NB4 (cell line): ENCODE measurements around the gene ADAM23.
A peak's percentile ranks its signal among the peaks of the same experiment; 100 is the strongest.

Experiments
- DNase-seq: peaks from one replicate; pipeline ENCODE4 v3.0.0; 2010; ENCODE audit warnings: low read depth
- H3K4me3 ChIP-seq: one replicate; pipeline ENCODE4 v1.5.1; 2011; ENCODE audit warnings: mild to moderate bottlenecking, low read depth, low read length, moderate library complexity
- CTCF ChIP-seq: IDR thresholded peaks from one replicate; pipeline ENCODE4 v1.5.1; 2012; ENCODE audit warnings: low read depth, low read length
- MAX ChIP-seq: IDR thresholded peaks from 2 replicates; pipeline ENCODE4 v1.6.1; 2011; ENCODE audit warnings: low read depth, low read length
- MYC ChIP-seq: IDR thresholded peaks from 2 replicates; pipeline ENCODE4 v1.6.1; 2011; ENCODE audit warnings: low read depth, low read length
- POLR2A ChIP-seq: IDR thresholded peaks from 2 replicates; pipeline ENCODE4 v1.6.1; 2011; ENCODE audit warnings: mild to moderate bottlenecking; ENCODE audit not compliant: insufficient read length; ENCODE audit errors: extremely low read depth

The ADAM23 gene

GRCh38 chr2:206433190-206433589, 10.1 kb upstream of the ADAM23 start:
- no peak for TF ChIP-seq POLR2A
- no peak for TF ChIP-seq MAX
- TF ChIP-seq MYC: no peak
- no peak for TF ChIP-seq CTCF
- H3K4me3 ChIP-seq: no peak overlapping the region
- DNase-seq: no peak

- H3K4me3 ChIP-seq: no peak overlapping the region
- TF ChIP-seq MYC (no peak), MAX (no peak), POLR2A (no peak), CTCF (no peak)
- no peak for DNase-seq
These were observed 9.6 kb upstream of the ADAM23 start for GRCh38 chr2:206433686-206434085.

GRCh38 chr2:206435742-206436141, 7.6 kb upstream of the ADAM23 start:
- no peak overlapping the region for H3K4me3 ChIP-seq
- no peak for DNase-seq
- TF ChIP-seq CTCF (no peak), POLR2A (no peak), MYC (no peak), MAX (no peak)

- TF ChIP-seq MAX: no peak
- no peak for TF ChIP-seq MYC
- no peak for TF ChIP-seq POLR2A
- TF ChIP-seq CTCF: no peak
- DNase-seq: no peak
These were observed 5.1 kb upstream of the ADAM23 start for GRCh38 chr2:206438196-206438724.

GRCh38 chr2:206442474-206442832, 879 bp upstream of the ADAM23 start:
- no peak overlapping the region for H3K4me3 ChIP-seq
- DNase-seq: peak; percentile 29
- TF ChIP-seq MYC: no peak
- no peak for TF ChIP-seq MAX
- TF ChIP-seq CTCF: no peak

More at GRCh38 chr2:206438196-206438724, 5.1 kb upstream of the ADAM23 start:
- no peak overlapping the region for H3K4me3 ChIP-seq
